ENCODE measurements around the gene ADISSP. TPM values are rescaled to one million over a fixed set of nuclear protein-coding genes. Genes with fewer than 3 reads are reported as not detected.

The ADISSP gene
- polyA plus RNA-seq, 2 donors: 18.0 to 33.2 TPM

- peak overlapping the region; percentile 23 to 36 for H3K4me3 ChIP-seq (ENCODE audit: low read depth in 1 of 2, low read length in 2 of 2)
- peaks cover 4 to 21% of the 10 kb centered on the region in 2 donors for H3K4me1 ChIP-seq (ENCODE audit: control insufficient read depth in 2 of 2, insufficient read depth in 2 of 2, low read length in 1 of 2)
- H3K9me3 ChIP-seq (ENCODE audit: control insufficient read depth in 2 of 2, insufficient read depth in 1 of 2, low read depth in 1 of 2, low read length in 1 of 2): no peaks in the 10 kb centered on the region
- H3K36me3 ChIP-seq (ENCODE audit: control insufficient read depth in 2 of 2, insufficient read depth in 2 of 2, low read length in 1 of 2): peaks cover 0 to 3% of the 10 kb centered on the region in 2 donors
- H3K27me3 ChIP-seq (ENCODE audit: control insufficient read depth in 1 of 2, insufficient read depth in 2 of 2, low read length in 2 of 2): peaks cover 0 to 3% of the 10 kb centered on the region in 2 donors
- 26 to 36% methylated on average over 13 of the region's 13 CpGs for WGBS, 2 donors
- no peak overlapping the region for H3K27ac ChIP-seq (ENCODE audit: low read depth in 2 of 2, low read length in 1 of 2)
Measured at GRCh38 chr20:3752386-3752759, 15.2 kb downstream of the ADISSP start.

GRCh38 chr20:3751675-3752385, 15.7 kb downstream of the ADISSP start:
- H3K4me1 ChIP-seq (ENCODE audit: control insufficient read depth in 2 of 2, insufficient read depth in 2 of 2, low read length in 1 of 2): peaks cover 4 to 21% of the 10 kb centered on the region in 2 donors
- peaks cover 0 to 3% of the 10 kb centered on the region in 2 donors for H3K36me3 ChIP-seq (ENCODE audit: control insufficient read depth in 2 of 2, insufficient read depth in 2 of 2, low read length in 1 of 2)
- peaks cover 0 to 3% of the 10 kb centered on the region in 2 donors for H3K27me3 ChIP-seq (ENCODE audit: control insufficient read depth in 1 of 2, insufficient read depth in 2 of 2, low read length in 2 of 2)
- no peaks in the 10 kb centered on the region for H3K9me3 ChIP-seq (ENCODE audit: control insufficient read depth in 2 of 2, insufficient read depth in 1 of 2, low read depth in 1 of 2, low read length in 1 of 2)
- H3K4me3 ChIP-seq (ENCODE audit: low read depth in 1 of 2, low read length in 2 of 2): peak overlapping the region; percentile 23 to 36
- no peak overlapping the region for H3K27ac ChIP-seq (ENCODE audit: low read depth in 2 of 2, low read length in 1 of 2)
- 37 to 44% methylated on average over 85 to 95 of the region's 95 CpGs for WGBS, 2 donors

GRCh38 chr20:3751305-3751674, 16.3 kb downstream of the ADISSP start:
- peaks cover 4 to 21% of the 10 kb centered on the region in 2 donors for H3K4me1 ChIP-seq (ENCODE audit: control insufficient read depth in 2 of 2, insufficient read depth in 2 of 2, low read length in 1 of 2)
- H3K4me3 ChIP-seq (ENCODE audit: low read depth in 1 of 2, low read length in 2 of 2): peak overlapping the region; percentile 23 to 36
- 58 to 66% methylated on average over 26 to 31 of the region's 31 CpGs for WGBS, 2 donors
- H3K9me3 ChIP-seq (ENCODE audit: control insufficient read depth in 2 of 2, insufficient read depth in 1 of 2, low read depth in 1 of 2, low read length in 1 of 2): no peaks in the 10 kb centered on the region
- H3K36me3 ChIP-seq (ENCODE audit: control insufficient read depth in 2 of 2, insufficient read depth in 2 of 2, low read length in 1 of 2): peaks cover 0 to 3% of the 10 kb centered on the region in 2 donors
- H3K27ac ChIP-seq (ENCODE audit: low read depth in 2 of 2, low read length in 1 of 2): no peak overlapping the region
- H3K27me3 ChIP-seq (ENCODE audit: control insufficient read depth in 1 of 2, insufficient read depth in 2 of 2, low read length in 2 of 2): peaks cover 0 to 3% of the 10 kb centered on the region in 2 donors

GRCh38 chr20:3749689-3750531, 17.6 kb downstream of the ADISSP start:
- Histone ChIP-seq H3K4me3 (ENCODE audit: low read depth in 1 of 2, low read length in 2 of 2) (no peak overlapping the region), H3K27me3 (ENCODE audit: control insufficient read depth in 1 of 2, insufficient read depth in 2 of 2, low read length in 2 of 2) (peaks cover 0 to 3% of the 10 kb centered on the region in 2 donors)

GRCh38 chr20:3749087-3749688, 18.4 kb downstream of the ADISSP start:
- Histone ChIP-seq H3K9me3 (ENCODE audit: control insufficient read depth in 2 of 2, insufficient read depth in 1 of 2, low read depth in 1 of 2, low read length in 1 of 2) (no peaks in the 10 kb centered on the region), H3K27ac (ENCODE audit: low read depth in 2 of 2, low read length in 1 of 2) (no peak overlapping the region), H3K27me3 (ENCODE audit: control insufficient read depth in 1 of 2, insufficient read depth in 2 of 2, low read length in 2 of 2) (peaks cover 0 to 3% of the 10 kb centered on the region in 2 donors), H3K4me1 (ENCODE audit: control insufficient read depth in 2 of 2, insufficient read depth in 2 of 2, low read length in 1 of 2) (peaks cover 4 to 23% of the 10 kb centered on the region in 2 donors), H3K36me3 (ENCODE audit: control insufficient read depth in 2 of 2, insufficient read depth in 2 of 2, low read length in 1 of 2) (no peaks in the 10 kb centered on the region), H3K4me3 (ENCODE audit: low read depth in 1 of 2, low read length in 2 of 2) (no peak overlapping the region)
- WGBS, 2 donors: 72 to 73% methylated on average over 22 to 24 of the region's 24 CpGs

More at GRCh38 chr20:3749689-3750531, 17.6 kb downstream of the ADISSP start:
- Histone ChIP-seq H3K27ac (ENCODE audit: low read depth in 2 of 2, low read length in 1 of 2) (no peak overlapping the region), H3K9me3 (ENCODE audit: control insufficient read depth in 2 of 2, insufficient read depth in 1 of 2, low read depth in 1 of 2, low read length in 1 of 2) (no peaks in the 10 kb centered on the region), H3K36me3 (ENCODE audit: control insufficient read depth in 2 of 2, insufficient read depth in 2 of 2, low read length in 1 of 2) (no peaks in the 10 kb centered on the region), H3K4me1 (ENCODE audit: control insufficient read depth in 2 of 2, insufficient read depth in 2 of 2, low read length in 1 of 2) (peaks cover 4 to 21% of the 10 kb centered on the region in 2 donors)
- 43 to 46% methylated on average over 66 to 72 of the region's 72 CpGs for WGBS, 2 donors

GRCh38 chr20:3748073-3748472, 19.5 kb downstream of the ADISSP start:
- Histone ChIP-seq H3K36me3 (ENCODE audit: control insufficient read depth in 2 of 2, insufficient read depth in 2 of 2, low read length in 1 of 2) (no peaks in the 10 kb centered on the region), H3K4me3 (ENCODE audit: low read depth in 1 of 2, low read length in 2 of 2) (no peak overlapping the region), H3K27me3 (ENCODE audit: control insufficient read depth in 1 of 2, insufficient read depth in 2 of 2, low read length in 2 of 2) (peaks cover 0 to 3% of the 10 kb centered on the region in 2 donors), H3K4me1 (ENCODE audit: control insufficient read depth in 2 of 2, insufficient read depth in 2 of 2, low read length in 1 of 2) (peaks cover 4 to 23% of the 10 kb centered on the region in 2 donors), H3K9me3 (ENCODE audit: control insufficient read depth in 2 of 2, insufficient read depth in 1 of 2, low read depth in 1 of 2, low read length in 1 of 2) (no peaks in the 10 kb centered on the region), H3K27ac (ENCODE audit: low read depth in 2 of 2, low read length in 1 of 2) (no peak overlapping the region)
- WGBS, 2 donors: 89 to 92% methylated on average over 16 of the region's 16 CpGs

- WGBS, 2 donors: 68 to 83% methylated on average over 2 of the region's 2 CpGs
- Histone ChIP-seq H3K4me3 (ENCODE audit: low read depth in 1 of 2, low read length in 2 of 2) (no peak overlapping the region), H3K9me3 (ENCODE audit: control insufficient read depth in 2 of 2, insufficient read depth in 1 of 2, low read depth in 1 of 2, low read length in 1 of 2) (no peaks in the 10 kb centered on the region), H3K27ac (ENCODE audit: low read depth in 2 of 2, low read length in 1 of 2) (no peak overlapping the region), H3K36me3 (ENCODE audit: control insufficient read depth in 2 of 2, insufficient read depth in 2 of 2, low read length in 1 of 2) (no peaks in the 10 kb centered on the region), H3K4me1 (ENCODE audit: control insufficient read depth in 2 of 2, insufficient read depth in 2 of 2, low read length in 1 of 2) (peaks cover 4 to 20% of the 10 kb centered on the region in 2 donors), H3K27me3 (ENCODE audit: control insufficient read depth in 1 of 2, insufficient read depth in 2 of 2, low read length in 2 of 2) (peaks cover 0 to 3% of the 10 kb centered on the region in 2 donors)
Measured at GRCh38 chr20:3747471-3747870, 20.1 kb downstream of the ADISSP start.

- 77 to 78% methylated on average over 11 of the region's 11 CpGs for WGBS, 2 donors
- Histone ChIP-seq H3K36me3 (ENCODE audit: control insufficient read depth in 2 of 2, insufficient read depth in 2 of 2, low read length in 1 of 2) (no peaks in the 10 kb centered on the region), H3K4me1 (ENCODE audit: control insufficient read depth in 2 of 2, insufficient read depth in 2 of 2, low read length in 1 of 2) (peaks cover 4 to 12% of the 10 kb centered on the region in 2 donors), H3K9me3 (ENCODE audit: control insufficient read depth in 2 of 2, insufficient read depth in 1 of 2, low read depth in 1 of 2, low read length in 1 of 2) (no peaks in the 10 kb centered on the region), H3K4me3 (ENCODE audit: low read depth in 1 of 2, low read length in 2 of 2) (no peak overlapping the region), H3K27ac (ENCODE audit: low read depth in 2 of 2, low read length in 1 of 2) (no peak overlapping the region), H3K27me3 (ENCODE audit: control insufficient read depth in 1 of 2, insufficient read depth in 2 of 2, low read length in 2 of 2) (peaks cover 0 to 3% of the 10 kb centered on the region in 2 donors)
Measured at GRCh38 chr20:3745686-3746173, 21.8 kb downstream of the ADISSP start.

All from esophagus (tissue), 2 donors.